HG03097 (cell line): ENCODE results near the gene TMEM273.

Source experiments
- ATAC-seq: cut with Tn5 transposase; IDR thresholded peaks from one replicate; pipeline ENCODE4 v1.9.1; 2021; ENCODE audit not compliant: unreplicated experiment, low FRiP score

The TMEM273 gene

DNA sequence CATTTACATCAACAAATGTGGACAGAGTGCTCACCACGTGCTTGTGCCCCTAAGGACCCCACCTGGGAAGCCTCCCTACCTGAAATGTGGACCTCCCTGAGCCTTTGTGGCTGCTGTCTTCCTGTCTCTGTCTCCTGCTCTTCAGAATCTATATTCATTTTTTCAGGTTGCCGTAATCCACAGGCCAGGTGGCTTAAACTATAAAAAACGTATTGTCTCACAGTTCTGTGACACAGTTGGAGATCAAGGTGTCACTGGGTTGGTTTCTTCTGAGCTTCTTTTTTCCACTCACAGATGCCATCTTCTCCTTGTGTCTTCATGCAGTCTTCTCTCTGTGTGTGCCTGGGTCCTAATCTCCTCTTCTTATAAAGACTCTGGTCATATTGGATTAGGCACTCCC is 67.3 kb downstream of the TMEM273 start:
- no peak for ATAC-seq

DNA sequence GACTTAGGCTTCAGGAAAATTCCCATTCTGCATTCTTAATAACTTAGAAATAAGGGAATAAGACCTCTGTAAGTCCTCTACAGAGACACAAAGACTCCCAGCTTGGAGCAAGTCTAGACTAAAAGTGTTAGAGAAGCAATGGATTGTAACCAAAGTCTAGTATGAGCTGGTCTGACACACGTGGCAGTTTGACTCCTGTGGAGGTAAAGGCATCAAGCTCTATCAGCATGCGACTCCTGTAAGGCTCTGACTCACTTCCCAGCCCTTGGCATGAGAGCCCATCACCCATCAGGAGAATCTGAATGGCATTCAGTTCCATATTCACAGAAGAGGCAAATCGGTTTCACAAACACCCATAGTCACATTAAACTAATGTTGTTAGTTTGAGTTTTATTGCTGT is 68.4 kb downstream of the TMEM273 start:
- ATAC-seq, result no peak

DNA sequence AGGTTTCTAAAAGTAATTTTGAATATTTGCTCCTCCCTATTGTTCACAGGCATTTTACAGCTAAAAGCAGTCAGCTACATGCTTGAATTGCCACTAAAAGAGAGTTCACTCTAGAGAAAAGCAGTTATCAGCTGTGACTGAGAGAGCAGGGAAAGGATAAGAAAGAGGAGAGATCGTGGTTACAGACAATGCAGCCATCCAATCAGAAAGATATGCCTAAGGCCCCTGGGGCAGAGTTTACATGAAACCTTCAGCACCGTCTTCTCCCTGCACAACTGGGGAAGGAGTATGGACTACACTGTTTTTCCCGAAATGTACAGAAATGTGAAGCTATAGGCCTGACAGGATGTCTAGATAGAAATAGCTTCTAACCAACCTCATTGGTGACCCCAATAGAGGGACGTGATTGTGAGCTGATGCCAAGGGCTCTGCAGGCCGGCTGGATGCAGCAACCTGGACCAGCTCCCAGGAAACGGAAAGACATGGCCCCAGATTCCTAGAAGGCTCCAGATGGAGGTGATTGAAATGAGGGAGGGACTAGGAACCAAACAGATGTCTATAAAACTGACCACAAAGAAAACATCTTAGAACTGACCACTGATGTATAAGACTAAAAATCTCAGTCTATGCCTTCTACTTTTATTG is 69.6 kb downstream of the TMEM273 start:
- ATAC-seq, result no peak

DNA sequence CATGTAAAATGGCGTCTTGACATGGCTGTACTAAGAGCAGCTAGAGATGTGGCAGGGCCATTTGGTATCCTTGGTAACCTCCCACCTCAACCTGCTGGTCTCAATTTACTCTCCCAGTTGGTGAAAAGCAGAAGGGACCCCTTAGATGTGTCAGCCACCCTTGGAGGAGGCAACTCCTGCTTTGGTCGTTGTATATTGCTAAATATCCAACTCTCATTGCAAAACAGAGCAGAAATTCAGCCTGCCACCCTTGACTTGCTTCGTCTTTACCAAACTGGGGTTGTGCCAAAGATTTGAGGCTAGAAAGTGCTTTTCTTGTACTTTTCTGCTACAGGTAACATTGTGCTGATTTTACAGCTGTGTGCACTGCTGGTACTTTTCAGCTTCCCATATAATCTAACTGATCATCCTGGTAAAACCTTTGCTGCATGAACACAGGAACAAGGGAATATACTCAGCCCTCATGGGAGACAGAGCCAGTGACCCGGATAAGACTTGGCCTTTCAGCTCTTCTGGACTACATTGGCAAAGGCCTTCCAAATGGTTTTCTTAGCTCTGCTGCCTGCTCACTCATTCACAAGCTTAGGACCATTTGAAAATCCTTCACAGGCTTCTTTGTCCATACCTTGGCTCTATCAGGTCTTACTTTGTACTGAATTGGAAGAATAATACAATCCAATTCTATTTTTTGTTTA is 70.7 kb downstream of the TMEM273 start:
- ATAC-seq, result no peak

DNA sequence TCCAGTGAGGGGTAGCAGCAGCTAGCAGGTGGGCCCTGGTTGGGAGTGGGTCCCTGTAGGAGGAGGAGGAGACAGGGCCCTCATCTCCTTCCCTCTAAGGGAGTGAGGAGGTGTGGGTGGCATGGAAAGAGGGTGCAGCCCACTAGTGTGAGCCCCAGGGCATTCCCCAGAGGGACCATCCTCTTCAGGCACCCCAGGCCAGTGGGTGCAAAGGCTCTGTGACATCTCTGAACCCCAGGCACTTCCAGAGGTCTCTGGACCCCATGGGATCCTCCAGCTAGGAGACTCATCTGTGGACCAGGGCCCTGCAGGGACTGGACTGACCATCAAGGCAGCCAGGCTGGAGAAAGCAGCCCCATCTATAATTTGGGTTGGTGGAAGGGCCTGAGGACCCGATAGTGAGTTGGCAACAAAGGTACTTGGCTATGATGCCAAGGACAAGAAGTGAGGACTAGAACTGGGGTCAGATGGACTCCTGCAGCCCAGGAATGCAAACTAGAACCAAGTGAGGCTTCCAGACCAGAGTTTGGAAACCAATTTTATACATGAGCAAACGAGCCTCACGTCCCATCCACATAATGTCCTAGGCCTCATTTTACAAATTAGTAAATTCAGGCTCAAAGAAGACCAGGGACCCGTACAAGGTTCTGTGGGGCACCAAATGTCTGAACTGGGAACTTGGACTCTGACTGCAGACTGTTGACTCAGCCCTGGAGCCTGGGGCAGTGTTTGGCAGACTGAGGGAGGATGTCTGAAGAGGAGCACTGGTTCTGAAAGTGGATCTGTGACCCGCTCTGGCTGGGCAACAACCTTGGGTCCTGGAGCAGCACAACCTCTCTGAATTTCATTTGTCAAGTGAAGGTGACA is 71.4 kb downstream of the TMEM273 start:
- no peak for ATAC-seq

DNA sequence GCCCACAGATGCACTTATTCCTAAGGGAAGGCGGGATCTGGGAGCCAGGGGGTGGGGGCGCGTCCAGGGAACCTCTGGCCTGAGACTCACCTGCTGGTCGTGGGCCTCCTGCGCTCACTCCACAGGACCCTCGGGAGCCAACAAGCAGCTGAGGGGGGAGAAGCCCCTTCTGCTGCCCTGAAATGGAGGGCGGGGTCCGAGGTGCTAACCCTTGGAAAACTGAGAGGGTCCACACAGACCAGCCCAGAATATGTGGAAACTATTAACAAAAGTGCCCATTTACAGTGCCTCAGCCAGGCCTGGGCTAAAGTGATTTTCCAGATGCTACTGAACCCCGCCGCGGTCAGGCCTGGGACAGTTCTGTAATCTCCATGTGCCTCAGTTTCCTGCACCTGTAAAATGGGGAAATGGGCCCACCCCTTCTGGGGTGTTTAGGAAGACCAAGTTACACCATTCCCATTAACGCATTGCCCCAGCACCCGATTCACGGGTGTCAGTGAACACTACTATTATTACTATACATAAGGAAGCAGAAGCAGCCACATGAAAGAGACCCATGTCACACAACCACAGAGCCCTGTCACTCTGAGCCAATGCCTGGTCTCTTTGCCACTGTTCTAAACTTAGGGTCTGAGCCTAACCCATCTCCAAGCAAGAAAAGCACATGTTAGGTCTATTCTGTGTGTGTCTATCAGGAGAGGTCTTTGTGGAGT is 72.2 kb downstream of the TMEM273 start:
- ATAC-seq, result no peak

DNA sequence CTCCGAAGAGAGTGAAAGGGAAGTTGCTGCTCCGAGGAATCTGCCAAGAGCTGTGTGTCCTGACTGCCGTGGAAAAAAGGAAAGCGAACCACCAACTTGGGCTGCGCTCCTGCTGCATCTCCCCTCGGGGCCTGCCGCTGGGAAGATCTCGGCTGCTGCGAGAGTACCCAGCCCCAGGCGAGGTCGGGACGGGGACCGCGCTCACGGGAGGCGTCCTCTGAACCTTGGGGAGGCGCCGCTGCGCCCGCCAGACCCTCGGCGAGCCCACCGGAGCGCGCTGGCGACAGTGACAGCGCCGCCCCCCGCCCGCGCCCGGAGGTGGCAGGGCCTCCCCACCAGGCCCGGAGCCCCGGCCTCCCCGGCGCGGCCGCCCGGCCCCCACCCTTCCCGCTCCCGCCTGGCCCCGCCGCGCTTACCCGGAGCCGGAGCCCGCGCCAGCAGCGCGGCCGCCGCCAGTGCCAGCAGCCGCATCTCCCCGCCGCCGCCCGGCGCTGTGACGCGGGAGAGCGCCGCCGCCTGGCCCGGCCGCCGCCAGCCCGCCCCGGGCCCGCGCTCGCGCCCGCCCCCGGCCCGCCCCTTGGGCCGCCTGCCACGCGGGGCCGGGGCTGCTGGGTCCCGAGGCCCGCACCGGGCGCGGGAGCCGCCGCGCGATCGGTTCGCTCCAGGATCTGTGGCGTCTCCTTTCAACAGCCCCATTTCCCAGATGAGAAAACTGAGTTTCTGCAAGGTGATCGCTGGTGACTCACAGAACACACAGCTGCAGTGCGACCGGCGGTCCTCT is 73.0 kb downstream of the TMEM273 start, which contains the start of gene VSTM4:
Gene VSTM4 (minus strand): TSS at position 508 of the 781 bp plus-strand sequence. CDS start 37 bp downstream, at position 471.
- no peak for ATAC-seq

DNA sequence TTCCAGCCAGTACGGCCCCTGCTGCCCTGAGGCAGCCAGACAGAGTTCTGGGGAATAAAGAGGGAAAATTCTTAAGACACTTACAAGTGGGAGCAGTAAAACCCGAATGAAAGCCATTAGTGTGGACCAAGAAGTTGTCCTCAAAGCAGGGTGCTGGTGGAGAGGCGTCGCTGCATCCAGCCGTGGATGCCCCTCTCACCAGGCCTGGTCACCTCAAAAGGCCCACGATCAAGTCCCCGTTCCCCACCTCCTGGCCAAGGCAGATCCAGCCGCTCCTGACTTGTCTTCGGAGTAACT is 73.5 kb downstream of the TMEM273 start:
- ATAC-seq, result no peak

DNA sequence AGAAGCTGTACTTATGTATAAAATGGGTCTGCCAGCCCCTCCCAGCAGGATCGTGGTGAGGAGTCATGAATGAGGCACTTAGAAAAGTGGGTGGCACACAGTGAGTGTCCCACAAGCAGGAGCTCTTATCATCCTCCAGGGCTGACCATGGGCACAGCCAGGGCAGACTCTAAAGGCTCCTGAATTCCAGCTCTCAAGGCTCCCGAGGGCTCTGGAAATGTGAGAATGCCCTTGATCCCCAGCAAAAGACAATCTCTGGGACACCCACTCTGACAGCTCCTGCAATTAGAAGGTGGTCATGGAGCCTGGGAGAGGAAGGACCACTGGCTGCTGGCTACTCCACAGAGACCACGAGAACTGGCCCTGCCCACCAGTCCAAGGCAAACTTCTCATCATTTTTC is 74.5 kb downstream of the TMEM273 start:
- no peak for ATAC-seq

DNA sequence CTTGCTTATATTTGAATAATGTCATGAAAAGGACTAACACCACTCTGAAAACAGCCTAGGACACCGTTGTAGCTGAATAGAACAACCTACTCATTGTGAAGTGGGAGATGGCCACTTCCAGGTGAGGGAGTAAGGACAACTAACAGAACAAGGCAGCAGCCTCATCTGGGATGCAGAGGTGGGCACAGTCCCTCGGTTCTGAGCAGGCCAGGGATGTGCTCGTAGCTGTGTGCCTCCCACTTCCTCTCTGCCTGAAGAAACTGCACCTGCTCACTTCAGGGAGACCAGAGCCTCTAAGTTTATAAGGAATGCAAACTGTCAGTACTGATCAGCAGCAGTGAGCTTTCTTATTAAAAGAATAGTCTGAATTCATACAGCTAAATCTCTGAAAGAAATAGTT is 75.3 kb downstream of the TMEM273 start:
- no peak for ATAC-seq

DNA sequence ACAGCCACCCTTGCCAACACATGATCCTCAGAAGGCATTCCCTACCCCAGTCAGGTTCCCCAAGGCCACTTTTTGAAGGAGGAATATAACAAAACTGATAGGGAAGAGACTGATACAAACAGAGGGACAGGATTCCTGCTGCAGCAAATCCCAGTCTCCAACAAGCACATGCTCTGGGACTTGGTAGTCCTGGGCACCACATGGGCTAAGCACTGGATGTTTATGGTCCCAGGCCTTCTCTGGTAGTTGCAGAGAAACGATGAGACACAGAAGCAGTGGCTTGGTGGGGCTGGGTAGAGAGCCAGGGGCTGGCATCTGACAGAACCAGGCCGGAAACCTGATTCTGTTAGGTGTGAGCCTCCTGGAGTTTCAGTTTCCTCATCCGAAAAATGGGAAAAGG is 76.1 kb downstream of the TMEM273 start:
- no peak for ATAC-seq

DNA sequence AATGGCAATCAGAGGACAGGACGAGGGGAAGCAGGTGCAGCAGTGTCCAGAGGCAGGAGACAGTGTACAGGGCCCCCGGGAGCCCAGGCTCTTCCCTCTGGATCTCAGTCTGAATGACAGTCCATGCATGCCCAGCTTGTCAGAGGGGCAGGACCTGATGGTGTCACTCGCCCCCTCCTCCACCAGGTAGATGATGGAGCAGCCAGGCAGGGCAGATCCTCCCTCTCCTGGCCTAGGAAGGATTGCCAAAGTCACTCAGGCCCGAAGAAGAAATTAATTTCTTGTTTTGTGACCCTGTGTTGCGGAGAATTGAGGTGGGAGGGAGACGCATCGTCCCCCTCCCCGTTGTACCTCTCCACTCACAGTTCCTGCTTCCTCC is 76.9 kb downstream of the TMEM273 start:
- ATAC-seq, result no peak

DNA sequence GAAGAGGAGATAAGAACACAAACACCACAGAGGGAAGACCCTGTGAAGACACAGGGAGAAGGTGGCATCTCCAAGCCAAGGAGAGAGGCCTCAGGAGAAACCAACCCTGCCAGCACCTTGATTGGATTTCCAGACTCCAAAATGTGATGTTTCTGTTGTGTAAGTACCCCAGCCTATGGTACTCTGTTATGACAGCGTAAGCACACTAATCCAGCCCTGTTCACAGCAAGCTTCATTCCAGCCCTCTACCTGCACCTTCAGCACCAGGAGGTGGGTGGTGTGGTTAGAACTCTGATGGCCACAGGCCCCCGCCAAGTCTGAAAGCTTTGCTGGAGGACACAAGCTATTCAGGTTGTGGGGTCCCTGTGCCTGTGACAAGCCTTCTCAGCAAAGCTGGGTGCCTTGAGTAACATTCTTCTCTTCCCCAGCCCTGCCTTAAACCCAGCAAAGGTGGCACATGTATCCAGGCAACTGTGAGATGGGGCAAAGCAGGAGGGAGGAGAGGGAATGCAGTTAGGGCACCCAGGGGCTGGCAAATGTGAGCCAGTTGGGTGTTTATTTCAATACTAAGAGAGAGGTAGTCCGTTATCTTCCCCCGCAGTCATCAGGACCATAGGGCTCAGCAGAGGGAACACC is 77.4 kb downstream of the TMEM273 start:
- ATAC-seq, result no peak

DNA sequence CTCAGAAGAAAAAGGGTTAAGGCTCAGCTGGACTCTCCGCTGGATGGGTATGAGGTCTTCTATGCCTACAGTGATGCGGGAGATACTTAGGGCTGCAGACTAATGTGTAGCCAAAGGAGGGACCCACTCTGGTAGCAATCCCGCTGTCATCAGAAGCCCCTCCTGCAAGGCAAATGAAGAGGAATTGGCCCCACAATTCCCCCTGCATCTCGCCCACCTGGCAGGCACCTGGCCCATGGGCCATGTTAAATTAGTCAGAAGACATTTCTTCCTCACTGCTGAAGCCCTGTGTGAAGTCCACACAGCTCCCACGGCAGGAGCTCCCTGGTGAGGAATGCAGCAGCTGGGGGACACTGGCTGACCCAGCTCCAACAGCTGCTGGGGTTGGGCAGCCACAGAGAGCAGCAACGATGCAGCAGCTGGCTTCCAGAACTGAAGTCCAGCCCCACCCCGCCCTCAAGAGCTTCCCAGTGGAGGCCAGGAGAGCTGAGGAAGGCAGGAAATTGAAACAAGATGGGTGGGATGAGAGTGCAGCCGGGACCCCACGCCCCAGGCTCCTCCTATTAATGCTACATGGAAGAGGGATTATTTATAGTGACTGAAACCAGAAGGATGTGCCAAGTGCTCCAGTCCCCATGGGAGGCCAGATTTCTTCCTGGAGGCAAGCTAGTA is 78.4 kb downstream of the TMEM273 start:
- no peak for ATAC-seq

DNA sequence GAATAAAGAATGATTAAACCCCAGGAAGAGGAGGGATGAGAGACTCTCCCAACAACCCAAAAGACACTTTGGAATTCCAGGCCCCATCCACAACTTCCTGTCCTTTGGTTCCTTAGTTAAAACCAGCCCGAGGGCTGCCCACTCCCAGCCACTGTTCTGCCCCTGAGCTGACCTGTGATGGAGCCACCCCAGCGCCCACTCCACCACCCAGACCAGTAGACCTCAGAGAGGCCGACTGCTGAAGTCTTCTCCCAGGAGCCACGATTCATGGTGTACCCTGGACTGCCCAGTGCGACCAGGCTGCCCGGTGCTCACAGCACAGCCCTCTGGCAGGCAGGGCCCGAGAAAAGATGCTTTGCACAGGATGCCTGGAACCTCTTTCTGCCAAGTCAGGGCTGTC is 79.5 kb downstream of the TMEM273 start:
- no peak for ATAC-seq

DNA sequence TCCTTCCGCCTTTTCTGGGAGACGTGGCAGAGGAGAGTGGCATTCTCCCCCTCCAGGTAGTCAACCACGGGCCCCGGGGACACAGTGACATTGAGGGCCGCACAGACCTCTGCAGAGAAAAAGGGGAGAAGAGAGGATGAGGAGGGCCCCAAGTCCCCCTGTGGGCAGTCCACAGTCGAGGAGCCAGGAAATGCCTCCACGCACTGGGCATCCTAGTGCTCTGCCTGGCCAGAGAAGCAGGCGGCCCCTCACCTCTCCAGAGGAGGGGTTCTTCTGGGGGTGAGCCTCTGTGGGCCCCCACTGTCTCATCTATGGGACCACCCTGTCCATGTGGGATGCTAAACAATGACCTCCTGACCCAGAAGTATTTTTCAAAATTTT is 80.3 kb downstream of the TMEM273 start:
- ATAC-seq, result no peak

DNA sequence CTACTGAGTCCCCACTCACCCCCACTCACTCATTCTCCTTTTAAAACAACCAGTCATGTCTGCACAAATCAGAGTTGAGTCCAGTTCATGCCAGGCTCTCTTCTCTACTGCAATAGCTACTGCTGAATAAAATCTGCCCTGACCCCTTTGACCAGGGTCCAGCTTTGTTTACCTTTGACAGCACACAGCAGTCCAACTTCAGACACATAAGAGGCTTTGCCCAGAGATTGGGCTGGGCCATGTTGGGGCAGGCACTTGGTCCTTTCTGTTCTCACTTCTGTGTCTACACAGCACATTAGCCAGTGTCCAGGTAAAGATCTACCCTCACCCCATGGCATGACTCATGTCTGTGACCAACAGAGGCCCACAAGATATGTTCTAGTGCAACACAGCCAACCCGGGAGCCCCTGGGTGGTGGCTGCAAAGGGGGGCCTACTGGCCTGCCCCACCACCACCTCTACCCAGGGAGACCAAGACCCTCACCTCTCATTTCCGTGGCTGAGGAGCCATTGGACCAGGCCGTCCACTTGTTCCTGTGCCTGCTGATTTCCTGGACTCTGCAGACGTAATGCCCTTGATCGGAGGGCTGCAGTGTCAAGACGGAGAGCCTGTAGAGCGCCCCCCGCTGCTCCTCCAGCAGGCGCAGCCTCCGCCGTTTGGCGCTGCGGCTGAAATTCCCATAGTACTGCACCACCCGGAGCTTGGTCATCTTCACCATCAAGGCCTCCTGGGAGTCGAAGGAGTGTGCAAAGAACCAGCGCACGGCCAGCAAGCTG is 80.9 kb downstream of the TMEM273 start:
- ATAC-seq, result no peak

DNA sequence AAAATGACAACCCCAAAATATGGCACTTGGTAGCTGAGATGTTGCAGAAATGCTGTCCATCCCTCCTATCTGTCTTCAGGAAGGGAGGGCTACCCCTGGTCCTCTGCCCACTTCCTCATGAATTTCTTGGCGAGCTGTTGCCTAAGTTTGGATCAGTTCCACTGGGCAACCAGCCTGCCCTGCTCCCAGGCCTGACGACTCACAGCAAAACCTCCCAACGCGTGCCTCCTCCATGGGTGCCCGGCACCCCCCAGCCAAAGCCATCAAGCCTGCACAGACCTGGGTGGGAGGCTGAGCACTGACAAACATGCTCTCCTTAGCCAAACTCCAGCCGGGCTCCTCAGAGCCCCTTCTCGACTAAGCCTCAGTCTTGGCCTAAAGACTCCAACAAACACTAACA is 81.7 kb downstream of the TMEM273 start:
- no peak for ATAC-seq

DNA sequence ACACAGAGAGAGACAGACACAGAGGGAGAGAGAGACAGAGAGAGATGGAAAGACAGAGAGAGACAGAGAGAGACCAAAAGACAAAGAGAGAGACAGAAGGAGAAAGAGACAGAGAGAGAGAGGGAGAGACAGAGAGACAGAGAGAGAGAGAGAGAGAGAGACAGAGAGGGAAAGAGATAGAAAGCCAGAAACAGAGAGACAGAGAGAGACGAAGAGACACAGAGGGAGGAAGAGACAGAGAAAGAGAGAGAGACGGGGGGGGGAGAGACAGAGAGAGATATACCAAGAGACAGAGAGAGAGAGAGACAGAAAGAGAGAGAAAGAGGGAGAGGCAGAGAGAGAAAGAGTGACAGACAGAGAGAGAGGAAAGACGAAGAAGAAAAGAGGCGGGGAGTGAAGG is 83.1 kb downstream of the TMEM273 start:
- no peak for ATAC-seq
